ENCODE results near the gene EXOC6B.

- TF ChIP-seq CTCF (IDR thresholded peaks at IDR 0.05) (no peak), POLR2A (IDR thresholded peaks at IDR 0.05) (no peak)
Measured at GRCh38 chr2:72132981-72133720, 692.7 kb downstream of the EXOC6B start.

All from esophagus squamous epithelium (tissue), 4 donors.